C4-2B (cell line): ENCODE results near the gene IFNLR1.

Experiments used
- CTCF ChIP-seq: fragments of 450-650 bp; conservative IDR thresholded peaks from 2 replicates; pipeline ENCODE4 v1.5.1; 2017; ENCODE audit warnings: mild to moderate bottlenecking
- ZFX ChIP-seq: fragments of 450-650 bp; IDR thresholded peaks from 2 replicates; pipeline ENCODE4 v1.6.1; 2017

- TF ChIP-seq CTCF, result no peak
- TF ChIP-seq ZFX, result no peak
Measured at GRCh38 chr1:24140741-24141181, 46.3 kb downstream of the IFNLR1 start.
